ENCODE measurements around the gene STARD5. TPM values are rescaled to one million over a fixed set of nuclear protein-coding genes. Genes with fewer than 3 reads are reported as not detected.
"Not testable (repeated sequence)": the region's sequence is repeated elsewhere in the genome, so short reads cannot be mapped to it uniquely, and the experiment has no call there.

STARD5 gene
- total RNA-seq, 1 donor from 2014 or later = 5.2 TPM

DNA sequence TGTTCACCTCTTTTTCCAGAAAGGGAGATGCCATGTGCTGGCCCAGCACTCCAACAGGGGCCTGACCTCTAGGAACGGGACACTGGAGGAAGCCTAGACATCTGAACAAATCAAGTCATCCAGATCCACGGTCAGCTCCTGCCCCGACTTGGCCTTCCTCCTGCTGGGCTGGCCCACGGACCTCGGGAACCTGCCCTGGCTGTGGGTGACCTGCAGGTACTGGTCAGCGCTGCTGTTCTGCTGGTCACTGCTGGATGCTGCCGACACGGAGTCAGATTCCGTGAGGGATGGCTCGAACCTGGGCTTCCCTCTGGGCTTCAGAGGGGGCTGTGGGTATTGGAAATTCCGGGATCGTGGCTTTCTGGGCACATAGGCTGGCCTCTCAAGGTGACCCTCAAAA lies 8.4 kb upstream of the STARD5 start:
- intact Hi-C loops (cut with DNase I) = no loop called here
- no peaks in the 10 kb centered on the region for H3K4me1 ChIP-seq

DNA sequence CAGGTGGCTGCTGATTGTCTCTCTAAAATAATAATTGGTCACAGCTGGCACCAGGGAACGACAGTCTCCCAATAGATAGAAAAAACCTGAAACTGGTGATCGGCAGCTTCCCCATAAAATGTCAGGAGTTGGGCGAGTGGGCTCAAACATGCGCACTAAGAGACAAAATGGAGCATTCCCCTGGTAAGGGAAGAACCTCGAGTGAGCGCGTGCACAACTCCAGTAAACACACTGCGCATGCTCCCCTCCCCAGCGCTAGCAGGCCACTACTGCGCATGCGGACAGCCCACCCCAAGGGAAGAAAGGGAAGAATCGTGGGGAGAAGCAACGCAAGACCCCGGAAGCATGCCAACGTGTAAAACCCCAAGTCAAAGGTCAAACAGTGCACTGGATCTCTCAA lies 7.7 kb upstream of the STARD5 start:
- DNase-seq = no peak

More for the DNA sequence above, 8.4 kb upstream of the STARD5 start:
- Histone ChIP-seq H3K9me3 (no peaks in the 10 kb centered on the region), H3K4me3 (no peak overlapping the region), H3K36me3 (no peaks in the 10 kb centered on the region), H3K27ac (no peak overlapping the region), H3K27me3 (ENCODE audit: low read depth) (no peaks in the 10 kb centered on the region)
- ATAC-seq = no peak
- TF ChIP-seq, protein P1, sequence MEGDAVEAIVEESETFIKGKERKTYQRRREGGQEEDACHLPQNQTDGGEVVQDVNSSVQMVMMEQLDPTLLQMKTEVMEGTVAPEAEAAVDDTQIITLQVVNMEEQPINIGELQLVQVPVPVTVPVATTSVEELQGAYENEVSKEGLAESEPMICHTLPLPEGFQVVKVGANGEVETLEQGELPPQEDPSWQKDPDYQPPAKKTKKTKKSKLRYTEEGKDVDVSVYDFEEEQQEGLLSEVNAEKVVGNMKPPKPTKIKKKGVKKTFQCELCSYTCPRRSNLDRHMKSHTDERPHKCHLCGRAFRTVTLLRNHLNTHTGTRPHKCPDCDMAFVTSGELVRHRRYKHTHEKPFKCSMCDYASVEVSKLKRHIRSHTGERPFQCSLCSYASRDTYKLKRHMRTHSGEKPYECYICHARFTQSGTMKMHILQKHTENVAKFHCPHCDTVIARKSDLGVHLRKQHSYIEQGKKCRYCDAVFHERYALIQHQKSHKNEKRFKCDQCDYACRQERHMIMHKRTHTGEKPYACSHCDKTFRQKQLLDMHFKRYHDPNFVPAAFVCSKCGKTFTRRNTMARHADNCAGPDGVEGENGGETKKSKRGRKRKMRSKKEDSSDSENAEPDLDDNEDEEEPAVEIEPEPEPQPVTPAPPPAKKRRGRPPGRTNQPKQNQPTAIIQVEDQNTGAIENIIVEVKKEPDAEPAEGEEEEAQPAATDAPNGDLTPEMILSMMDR (IDR thresholded peaks at IDR 0.05) = no peak
- no peak for DNase-seq

DNA sequence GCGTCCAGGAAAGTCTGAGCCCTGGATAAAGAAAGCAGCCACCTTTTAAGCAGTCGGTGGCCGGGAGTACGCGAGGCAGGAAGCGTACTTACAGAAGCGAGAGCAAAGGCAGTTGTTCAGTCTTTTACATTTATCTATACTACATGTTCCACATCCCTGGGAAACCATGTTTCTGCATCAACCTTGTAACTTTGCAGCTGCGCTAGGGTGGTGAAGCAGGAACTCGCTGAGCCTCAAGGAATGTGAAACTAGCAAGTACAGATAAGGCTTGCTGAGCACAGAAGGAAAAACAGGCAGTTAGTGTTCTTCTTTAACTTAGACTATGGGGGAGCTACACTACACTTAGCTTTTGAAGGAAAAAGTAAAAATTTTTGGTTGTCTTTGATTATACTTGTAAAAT lies 7.2 kb upstream of the STARD5 start:
- H3K4me3 ChIP-seq; H3K9me3 ChIP-seq; DNase-seq; H3K27me3 ChIP-seq (ENCODE audit: low read depth); H3K4me1 ChIP-seq; H3K27ac ChIP-seq; ATAC-seq; H3K36me3 ChIP-seq; intact Hi-C loops (cut with DNase I): not testable (repeated sequence)

More for the DNA sequence above, 7.7 kb upstream of the STARD5 start:
- H3K27ac ChIP-seq = no peak overlapping the region
- ATAC-seq = no peak
- no peaks in the 10 kb centered on the region for H3K36me3 ChIP-seq
- H3K9me3 ChIP-seq = no peaks in the 10 kb centered on the region
- H3K4me1 ChIP-seq = no peaks in the 10 kb centered on the region
- H3K27me3 ChIP-seq (ENCODE audit: low read depth) = no peaks in the 10 kb centered on the region
- H3K4me3 ChIP-seq = no peak overlapping the region
- intact Hi-C loops (cut with DNase I) = no loop called here
- TF ChIP-seq, protein P1 (IDR thresholded peaks at IDR 0.05) = no peak

DNA sequence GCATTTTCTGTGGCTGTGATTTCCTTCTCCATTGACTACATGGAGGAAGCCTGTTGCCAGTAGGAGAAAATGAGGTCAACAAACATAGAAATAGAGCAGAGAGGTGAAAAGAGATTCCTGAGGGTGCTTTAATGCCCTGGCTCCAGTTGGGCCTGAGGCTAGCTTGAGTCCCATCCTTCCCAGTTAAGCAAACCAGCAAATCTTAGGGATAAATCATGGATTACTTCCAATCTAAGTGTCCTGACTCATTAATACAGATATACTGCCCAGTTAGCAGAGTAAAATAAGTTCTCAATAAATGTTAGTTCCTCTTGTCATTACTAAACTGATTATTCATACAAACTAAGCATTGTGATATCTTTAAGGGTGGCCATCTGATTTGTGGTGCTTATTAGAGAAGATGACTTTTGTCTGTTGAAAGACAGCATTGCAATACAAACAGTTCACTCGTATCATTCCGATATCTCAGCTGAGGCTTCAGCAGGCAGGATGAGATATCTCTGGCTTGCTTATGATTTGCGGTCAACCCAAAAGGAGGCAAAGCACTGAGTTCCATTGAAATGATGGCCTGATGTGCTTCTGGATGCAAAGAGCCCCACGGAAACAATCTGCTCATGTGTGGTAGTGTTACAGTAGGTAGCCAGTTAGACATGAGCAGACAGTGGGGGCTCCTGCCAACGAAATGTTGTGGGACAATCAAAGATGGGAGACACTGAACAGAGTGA lies 6.6 kb upstream of the STARD5 start:
- no peak for DNase-seq
- Histone ChIP-seq H3K27ac (no peak overlapping the region), H3K9me3 (no peaks in the 10 kb centered on the region), H3K27me3 (ENCODE audit: low read depth) (no peaks in the 10 kb centered on the region), H3K36me3 (no peaks in the 10 kb centered on the region), H3K4me1 (no peaks in the 10 kb centered on the region), H3K4me3 (no peak overlapping the region)
- intact Hi-C loops (cut with DNase I) = no loop called here
- TF ChIP-seq, protein P1 (IDR thresholded peaks at IDR 0.05) = no peak
- ATAC-seq = no peak

DNA sequence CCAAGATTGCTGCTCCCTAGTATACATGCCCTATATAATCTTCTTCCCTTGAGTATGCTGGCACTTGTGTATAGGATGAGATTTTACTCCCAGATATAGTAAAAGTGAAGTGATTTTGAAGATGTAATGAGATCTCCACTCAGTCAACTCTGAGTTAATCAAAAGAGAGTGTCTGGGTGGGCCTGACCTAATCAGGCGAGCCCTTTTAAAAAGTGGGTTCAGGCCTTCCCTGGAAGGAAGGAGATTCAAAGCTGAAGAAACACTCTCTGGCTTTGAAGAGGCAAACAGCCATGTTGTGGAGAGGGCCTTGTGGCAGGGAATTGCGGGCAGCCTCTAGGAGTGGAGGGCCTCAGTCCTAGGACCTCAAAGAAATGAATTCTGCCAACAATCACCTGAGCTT lies 5.5 kb upstream of the STARD5 start:
- TF ChIP-seq, protein P1 (IDR thresholded peaks at IDR 0.05) = no peak
- no peak overlapping the region for H3K4me3 ChIP-seq
- ATAC-seq = no peak
- no peak for DNase-seq
- intact Hi-C loops (cut with DNase I) = no loop called here
- H3K27me3 ChIP-seq (ENCODE audit: low read depth) = no peaks in the 10 kb centered on the region
- H3K9me3 ChIP-seq = no peaks in the 10 kb centered on the region
- H3K4me1 ChIP-seq = peaks cover 8% of the 10 kb centered on the region
- H3K36me3 ChIP-seq = no peaks in the 10 kb centered on the region
- H3K27ac ChIP-seq = no peak overlapping the region

DNA sequence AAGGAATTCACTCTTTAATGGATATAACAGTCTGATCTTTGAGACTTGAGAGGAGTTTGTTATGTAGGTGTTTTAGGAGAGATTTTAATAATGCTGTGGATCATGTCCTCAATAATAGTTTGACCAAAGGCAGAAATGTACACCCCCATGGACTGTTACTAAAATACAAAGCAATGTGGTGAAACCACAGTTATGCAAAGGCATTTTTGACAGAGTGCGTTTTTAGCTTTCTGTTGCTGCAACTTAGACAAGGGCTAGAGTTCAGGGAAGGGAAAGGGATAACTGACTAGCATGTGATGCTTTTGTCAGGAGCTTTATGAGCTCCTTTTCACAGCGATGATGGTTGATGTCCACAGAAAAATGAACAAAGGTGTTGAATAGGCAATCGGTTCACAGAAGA lies 3.6 kb upstream of the STARD5 start:
- H3K27me3 ChIP-seq (ENCODE audit: low read depth) = no peaks in the 10 kb centered on the region
- no peak for DNase-seq
- TF ChIP-seq, protein P1 (IDR thresholded peaks at IDR 0.05) = no peak
- H3K9me3 ChIP-seq = no peaks in the 10 kb centered on the region
- H3K4me3 ChIP-seq = no peak overlapping the region
- peaks cover 15% of the 10 kb centered on the region for H3K4me1 ChIP-seq
- ATAC-seq = no peak
- no peak overlapping the region for H3K27ac ChIP-seq
- intact Hi-C loops (cut with DNase I) = no loop called here
- no peaks in the 10 kb centered on the region for H3K36me3 ChIP-seq
